ENCODE results near the gene DHRS3. TPM values are rescaled to one million over a fixed set of nuclear protein-coding genes. Genes with fewer than 3 reads are reported as not detected.
A peak's percentile ranks its signal among the peaks of the same experiment; 100 is the strongest.

DHRS3 gene
- total RNA-seq, 4 donors from 2014 or later = 175 to 342 (median 227) TPM

DNA sequence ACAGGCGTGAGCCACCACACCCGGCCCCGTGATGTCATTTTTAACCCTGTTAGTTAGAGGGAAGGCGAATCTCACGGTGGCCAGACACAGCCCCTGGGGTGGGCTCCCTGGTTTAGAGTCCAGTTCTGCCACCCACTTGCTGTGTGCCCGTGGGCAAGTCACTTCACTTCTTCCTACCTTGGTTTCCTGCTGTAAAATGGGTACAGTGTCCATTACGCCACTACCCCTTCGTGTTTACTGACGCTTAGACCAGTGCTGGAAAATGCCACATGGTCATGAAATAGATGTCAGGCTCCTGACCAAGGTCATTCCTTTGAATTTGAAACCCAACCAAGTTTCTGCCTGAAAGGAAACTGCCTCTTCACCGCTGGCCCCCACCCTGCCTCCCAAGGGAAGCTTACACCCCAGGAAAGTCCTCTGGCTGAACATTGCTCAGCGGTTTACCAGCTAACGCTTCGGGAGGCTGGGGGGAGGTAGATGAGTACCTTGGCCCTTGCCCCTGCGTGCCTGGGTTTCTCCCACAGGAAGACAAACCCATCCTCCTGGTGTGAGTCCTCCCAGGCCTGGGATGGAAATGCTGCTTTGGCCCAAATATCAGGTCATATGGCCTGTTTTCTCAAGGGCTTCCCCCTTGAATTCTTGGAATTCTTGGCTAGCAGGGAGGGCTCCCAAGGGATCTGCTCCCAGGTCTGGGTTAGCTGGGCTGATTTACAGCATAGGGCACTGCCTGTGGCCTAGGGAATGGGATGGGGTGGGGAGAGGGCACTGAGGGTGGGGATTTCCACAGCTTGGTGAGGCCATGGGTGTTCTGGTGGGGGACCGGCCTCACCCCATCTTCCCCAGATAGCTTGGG, 18.3 kb upstream of the DHRS3 start:
- TF ChIP-seq, protein P1, sequence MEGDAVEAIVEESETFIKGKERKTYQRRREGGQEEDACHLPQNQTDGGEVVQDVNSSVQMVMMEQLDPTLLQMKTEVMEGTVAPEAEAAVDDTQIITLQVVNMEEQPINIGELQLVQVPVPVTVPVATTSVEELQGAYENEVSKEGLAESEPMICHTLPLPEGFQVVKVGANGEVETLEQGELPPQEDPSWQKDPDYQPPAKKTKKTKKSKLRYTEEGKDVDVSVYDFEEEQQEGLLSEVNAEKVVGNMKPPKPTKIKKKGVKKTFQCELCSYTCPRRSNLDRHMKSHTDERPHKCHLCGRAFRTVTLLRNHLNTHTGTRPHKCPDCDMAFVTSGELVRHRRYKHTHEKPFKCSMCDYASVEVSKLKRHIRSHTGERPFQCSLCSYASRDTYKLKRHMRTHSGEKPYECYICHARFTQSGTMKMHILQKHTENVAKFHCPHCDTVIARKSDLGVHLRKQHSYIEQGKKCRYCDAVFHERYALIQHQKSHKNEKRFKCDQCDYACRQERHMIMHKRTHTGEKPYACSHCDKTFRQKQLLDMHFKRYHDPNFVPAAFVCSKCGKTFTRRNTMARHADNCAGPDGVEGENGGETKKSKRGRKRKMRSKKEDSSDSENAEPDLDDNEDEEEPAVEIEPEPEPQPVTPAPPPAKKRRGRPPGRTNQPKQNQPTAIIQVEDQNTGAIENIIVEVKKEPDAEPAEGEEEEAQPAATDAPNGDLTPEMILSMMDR (IDR thresholded peaks at IDR 0.05) = no peak
- peak; percentile 75 for ATAC-seq (ENCODE audit: low FRiP score)
- DNase-seq (ENCODE audit: low spot score) = no peak

DNA sequence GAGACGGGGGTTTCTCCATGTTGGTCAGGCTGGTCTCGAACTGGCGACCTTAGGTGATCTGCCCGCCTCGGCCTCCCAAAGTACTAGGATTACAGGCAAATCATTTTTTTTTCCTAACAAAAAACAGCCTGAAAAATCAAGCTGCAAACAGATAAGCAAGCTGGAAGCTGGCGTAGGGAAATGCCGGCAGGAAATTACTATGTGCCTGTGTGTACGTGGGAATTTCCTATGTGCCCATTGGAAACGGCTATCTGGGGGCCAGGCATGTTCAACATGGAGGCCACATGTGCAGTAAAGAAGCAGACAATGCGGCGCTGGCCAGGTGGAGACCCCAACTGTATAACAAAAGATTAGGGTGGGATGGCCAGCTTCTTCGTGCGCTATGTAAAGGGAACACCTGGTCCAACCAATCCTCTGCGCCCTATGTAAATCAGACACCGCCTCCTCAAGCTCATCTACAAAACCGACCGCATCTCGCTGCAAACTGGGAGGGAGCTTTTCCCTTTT, 16.7 kb upstream of the DHRS3 start:
- DNase-seq (ENCODE audit: low spot score) (no peak), ATAC-seq (ENCODE audit: low FRiP score) (no peak)
- TF ChIP-seq, protein P1 (IDR thresholded peaks at IDR 0.05) = no peak

DNA sequence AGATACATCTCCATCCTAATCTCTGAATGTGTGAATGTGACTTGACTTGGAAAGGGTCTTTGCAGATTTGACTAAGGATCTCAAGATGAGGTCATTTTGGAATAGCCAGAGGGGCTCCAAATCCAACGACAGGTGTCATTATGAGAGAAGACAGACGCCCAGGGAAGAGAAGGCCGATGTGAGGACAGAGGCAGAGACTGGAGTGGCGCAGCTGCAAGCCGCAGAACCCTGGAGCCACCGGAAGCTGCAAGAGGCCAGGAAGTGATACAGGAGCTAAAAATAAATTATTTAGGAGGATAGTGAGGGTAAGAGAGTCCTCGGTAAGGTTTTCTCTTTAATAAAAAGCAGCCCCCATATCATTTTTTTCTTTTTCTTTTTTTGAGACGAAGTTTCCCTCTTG, 16.1 kb upstream of the DHRS3 start:
- TF ChIP-seq, protein P1 (IDR thresholded peaks at IDR 0.05) = no peak
- ATAC-seq (ENCODE audit: low FRiP score) = no peak
- no peak for DNase-seq (ENCODE audit: low spot score)

DNA sequence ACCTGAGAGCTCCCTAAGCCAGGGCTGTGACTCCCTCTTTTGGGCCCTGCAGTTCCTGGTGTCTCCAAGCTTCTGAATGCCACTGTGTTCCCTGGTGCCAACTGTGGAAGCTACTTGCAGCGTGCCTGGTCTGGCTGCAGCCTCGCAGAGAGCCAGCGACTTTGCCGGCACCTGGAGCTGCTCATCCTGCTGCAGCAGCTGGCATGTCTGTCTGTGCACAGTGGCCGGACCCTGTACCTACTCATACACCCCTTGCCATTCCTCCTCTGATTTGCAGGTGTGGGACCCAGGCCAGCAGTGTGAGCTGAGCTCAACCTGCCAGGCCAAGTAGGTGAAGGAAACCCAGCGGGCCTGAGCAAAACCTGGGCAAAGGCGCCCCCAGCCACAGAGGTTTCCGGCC, 13.6 kb upstream of the DHRS3 start:
- TF ChIP-seq, protein P1 (IDR thresholded peaks at IDR 0.05) = no peak
- no peak for DNase-seq (ENCODE audit: low spot score)
- ATAC-seq (ENCODE audit: low FRiP score) = no peak

DNA sequence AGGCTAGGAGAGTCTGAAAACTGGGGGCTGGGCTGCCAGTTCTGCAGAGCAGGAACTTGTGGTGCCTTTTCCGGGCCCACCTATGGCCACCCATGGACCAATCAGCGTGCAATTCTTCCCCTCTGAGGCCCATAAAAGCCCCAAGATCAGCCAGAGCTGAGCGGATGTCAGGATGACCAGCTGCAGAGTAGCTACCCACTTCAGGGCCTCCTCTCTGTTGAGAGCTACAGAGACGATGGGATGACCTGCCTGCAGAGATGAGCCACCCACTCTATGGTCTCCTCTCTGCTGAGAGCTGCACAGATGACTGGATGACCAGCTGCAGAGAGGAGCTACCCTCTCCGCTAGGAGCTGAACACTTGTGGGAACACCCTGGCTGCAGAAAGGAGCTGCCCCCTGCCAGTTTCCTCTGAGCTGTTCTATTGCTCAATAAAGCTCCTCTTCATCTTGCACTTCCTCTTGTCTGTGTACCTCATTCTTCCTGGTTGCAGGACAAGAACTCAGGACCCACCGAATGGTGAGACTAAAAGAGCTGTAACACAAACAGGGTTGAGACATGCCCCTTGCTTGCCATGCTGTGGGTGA, 13.0 kb upstream of the DHRS3 start:
- TF ChIP-seq, protein P1 (IDR thresholded peaks at IDR 0.05) = no peak
- DNase-seq (ENCODE audit: low spot score) (no peak), ATAC-seq (ENCODE audit: low FRiP score) (no peak)

DNA sequence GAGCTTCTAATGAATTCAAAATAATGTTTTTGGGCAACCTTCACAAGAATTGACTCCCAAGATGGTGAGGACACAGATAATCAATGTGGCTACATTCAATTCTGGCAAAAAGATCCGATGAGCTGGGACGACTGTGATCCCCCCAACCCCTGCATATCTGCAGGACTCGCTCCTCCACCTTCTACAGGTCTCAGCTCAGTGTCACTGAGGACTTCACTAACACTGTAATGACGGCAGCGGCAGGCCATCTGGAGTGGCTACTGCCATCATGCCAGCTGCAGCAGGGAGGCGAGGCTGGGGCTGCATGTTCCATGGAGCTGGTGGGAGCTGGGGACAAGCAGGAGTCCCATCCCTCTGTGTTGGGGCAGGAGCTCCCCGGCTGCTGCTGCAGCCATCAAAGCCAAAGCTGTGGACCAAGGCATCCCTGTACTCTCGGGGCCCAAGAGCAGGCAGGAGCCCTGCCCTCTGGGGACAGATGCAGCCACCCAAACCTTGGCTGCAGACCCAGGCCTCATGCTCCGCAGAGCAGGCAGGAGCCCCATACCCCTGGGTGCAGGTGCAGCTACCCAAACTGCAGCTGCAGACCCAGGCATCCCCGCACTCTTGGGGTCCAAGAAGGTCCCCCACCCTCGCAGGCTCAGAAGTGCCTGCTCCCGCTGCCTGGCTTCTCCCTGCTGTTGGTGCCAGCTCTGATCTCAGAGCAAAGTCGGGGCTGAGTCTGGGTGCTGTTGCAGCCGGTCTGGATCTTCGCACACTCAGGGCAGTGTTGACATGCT, 12.2 kb upstream of the DHRS3 start:
- TF ChIP-seq, protein P1 (IDR thresholded peaks at IDR 0.05) = no peak
- no peak for DNase-seq (ENCODE audit: low spot score)
- ATAC-seq (ENCODE audit: low FRiP score) = no peak
